ENCODE measurements around the gene E2F4.

- TF ChIP-seq CTCF (conservative IDR thresholded peaks at IDR 0.05 in 1 of 2, IDR thresholded peaks at IDR 0.05 in 1 of 2; ENCODE audit: low read depth in 1 of 2, low read length in 2 of 2) (peak; percentile 10 to 20), EZH2 (IDR thresholded peaks at IDR 0.05; ENCODE audit: low read length, missing control alignments) (no peak)
Measured at GRCh38 chr16:67173808-67174705, 17.9 kb upstream of the E2F4 start.
